Activated CD8-positive, alpha-beta memory T cell treated with anti-CD3 and anti-CD28 coated beads for 48 hours (primary cell): ENCODE measurements around the gene SPATA13.
A peak's percentile ranks its signal among the peaks of the same experiment; 100 is the strongest.
"Not testable (repeated sequence)": the region's sequence is repeated elsewhere in the genome, so short reads cannot be mapped to it uniquely, and the experiment has no call there.

ENCODE experiments used
- DNase-seq, 3 experiments: peaks; one replicate each; pipeline ENCODE4 v3.0.0-alpha.2; 2020; ENCODE audit warnings: low read depth in 2 of 3, low spot score in 2 of 3

Gene SPATA13

GRCh38 chr13:24160458-24161009 lies at the start of gene SPATA13:
Gene SPATA13, plus strand, starts transcription at chr13:24160720. Its CDS starts 62,210 bp downstream, at chr13:24222930.
- peak; percentile 73 to 98 (median 91) for DNase-seq

- DNase-seq = no peak
Observed at GRCh38 chr13:24112791-24113190, 47.7 kb upstream of the SPATA13 start.

- no peak for DNase-seq
Observed at GRCh38 chr13:24115671-24116070, 44.8 kb upstream of the SPATA13 start.

GRCh38 chr13:24116131-24116530 lies 44.4 kb upstream of the SPATA13 start:
- DNase-seq = no peak

GRCh38 chr13:24118576-24118975 lies 41.9 kb upstream of the SPATA13 start:
- DNase-seq = no peak

GRCh38 chr13:24119626-24120508 lies 40.7 kb upstream of the SPATA13 start:
- DNase-seq = no peak

GRCh38 chr13:24122045-24122444 lies 38.5 kb upstream of the SPATA13 start:
- DNase-seq = not testable (repeated sequence)

GRCh38 chr13:24122569-24122968 lies 38.0 kb upstream of the SPATA13 start:
- DNase-seq = no peak

GRCh38 chr13:24123761-24124160 lies 36.8 kb upstream of the SPATA13 start:
- no peak for DNase-seq

GRCh38 chr13:24124789-24125476 lies 35.6 kb upstream of the SPATA13 start:
- no peak for DNase-seq

- DNase-seq = peak in 1 of 3 experiments; percentile 1
Observed at GRCh38 chr13:24127116-24127631, 33.3 kb upstream of the SPATA13 start.

- DNase-seq = no peak
Observed at GRCh38 chr13:24128112-24128511, 32.4 kb upstream of the SPATA13 start.

GRCh38 chr13:24128962-24129361 lies 31.6 kb upstream of the SPATA13 start:
- no peak for DNase-seq

- DNase-seq = no peak
Observed at GRCh38 chr13:24129914-24130774, 30.4 kb upstream of the SPATA13 start.

- DNase-seq = no peak
Observed at GRCh38 chr13:24131749-24132148, 28.8 kb upstream of the SPATA13 start.

GRCh38 chr13:24133021-24133795 lies 27.3 kb upstream of the SPATA13 start:
- no peak for DNase-seq

- DNase-seq = no peak
Observed at GRCh38 chr13:24134231-24134630, 26.3 kb upstream of the SPATA13 start.

- no peak for DNase-seq
Observed at GRCh38 chr13:24134757-24135156, 25.8 kb upstream of the SPATA13 start.

- no peak for DNase-seq
Observed at GRCh38 chr13:24135674-24136300, 24.7 kb upstream of the SPATA13 start.

GRCh38 chr13:24138911-24139310 lies 21.6 kb upstream of the SPATA13 start:
- DNase-seq = no peak
